ENCODE results near the gene MED25. TPM values are rescaled to one million over a fixed set of nuclear protein-coding genes. Genes with fewer than 3 reads are reported as not detected.
A peak's percentile ranks its signal among the peaks of the same experiment; 100 is the strongest.

The MED25 gene
- total and polyA plus RNA-seq, 2 of the 8 experiments (the other 6 are each of a cell fraction or from before 2014, with no cell fraction given): 21.6 to 71.4 TPM

- Histone ChIP-seq H4K8ac (ENCODE audit: extremely low read depth, insufficient read depth, low read length) (peak overlapping the region; percentile 99; the same call in 1 of the 2 replicates), H3K79me2 (ENCODE audit: control insufficient read depth in 1 of 2, insufficient read depth in 2 of 2, low read length in 2 of 2) (peaks cover 0 to 30% of the 10 kb centered on the region in 2 experiments; a peak in 2 of 4 replicates), H4K20me1 (replicated peaks in 1 of 2; ENCODE audit: control insufficient read depth in 1 of 2, insufficient read depth in 2 of 2, low read length in 2 of 2) (peaks cover 5 to 7% of the 10 kb centered on the region in 2 experiments), H3K36me3 (ENCODE audit: control insufficient read depth in 2 of 4, insufficient read depth in 4 of 4, low read length in 3 of 4) (peaks cover 5 to 22% (median 18%) of the 10 kb centered on the region in 4 experiments), H2BK12ac (ENCODE audit: low read depth, low read length) (peak overlapping the region; percentile 99), H3K27ac (ENCODE audit: low read depth, low read length) (peak overlapping the region; percentile 99), H2BK5ac (ENCODE audit: low read depth, low read length) (peak overlapping the region; percentile 100), H2BK20ac (ENCODE audit: low read length) (0 out of 2 replicates have a peak overlapping the region, but pooled peaks have one; percentile 87), H4K91ac (replicated peaks; ENCODE audit: insufficient read length, low read length) (peak overlapping the region; percentile 97), H2BK15ac (ENCODE audit: low read length) (peak overlapping the region; percentile 97; the same call in 1 of the 2 replicates), H2BK120ac (replicated peaks; ENCODE audit: low read depth, low read length) (peak overlapping the region; percentile 44), H3K18ac (ENCODE audit: extremely low read depth, low read length) (peak overlapping the region; percentile 94), H3K56ac (replicated peaks; ENCODE audit: insufficient read length, low read depth, low read length) (peak overlapping the region; percentile 93), H3K4me3 (ENCODE audit: extremely low read depth in 1 of 4, insufficient read depth in 2 of 4, low read depth in 3 of 4, low read length in 4 of 4) (peak overlapping the region; percentile 90 to 95 (median 92)), H2AFZ (ENCODE audit: low read length) (peak overlapping the region; percentile 98), H3K9me3 (ENCODE audit: insufficient read depth in 2 of 2, low read depth in 1 of 2, low read length in 1 of 2) (no peaks in the 10 kb centered on the region), H3K23ac (ENCODE audit: insufficient read length) (no peak overlapping the region), H3K9ac (replicated peaks in 1 of 4; ENCODE audit: extremely low read depth in 1 of 4, low read depth in 3 of 4, low read length in 3 of 4) (peak overlapping the region; percentile 94 to 99 (median 98)), H3K27me3 (replicated peaks in 1 of 4; ENCODE audit: control insufficient read depth in 3 of 4, extremely low read depth in 1 of 4, insufficient read depth in 3 of 4, low read length in 3 of 4) (no peaks in the 10 kb centered on the region), H2AK5ac (ENCODE audit: low read depth, low read length) (peak overlapping the region; percentile 86; the same call in 1 of the 2 replicates), H3K23me2 (ENCODE audit: low read depth, low read length) (peaks cover 16% of the 10 kb centered on the region), H3K79me1 (ENCODE audit: low read depth, low read length) (peaks cover 19% of the 10 kb centered on the region), H4K5ac (ENCODE audit: insufficient read length, low read depth, low read length) (peak overlapping the region; percentile 97), H3K4me1 (replicated peaks in 1 of 4; ENCODE audit: control insufficient read depth in 3 of 4, insufficient read depth in 4 of 4, low read length in 3 of 4) (peaks cover 0 to 13% (median 7%) of the 10 kb centered on the region in 4 experiments; a peak in 6 of 7 replicates), H3K4me2 (ENCODE audit: insufficient read depth in 1 of 2, low read depth in 2 of 2, low read length in 2 of 2) (peak overlapping the region; percentile 90 to 92), H3K4ac (replicated peaks; ENCODE audit: insufficient read length, low read depth, low read length) (peak overlapping the region; percentile 89), H3K14ac (ENCODE audit: insufficient read length) (no peak overlapping the region)
- DNase-seq (ENCODE audit: low read depth in 1 of 2, low spot score in 2 of 2) (peak; percentile 95 to 96), FAIRE-seq (no peak)
- ChIA-PET POLR2A (ENCODE audit: partially characterized antibody) (interaction anchor here (0.8 to 6.2 kb wide), 21 partner anchors 10 to 377 kb away, joined by 3 to 76 read pairs (median 5); partner anchors contain the start of genes ATF5, CPT1C, MED25 and NUP62), CTCF (ENCODE audit: partially characterized antibody) (interaction anchor here (0.6 to 1.8 kb wide), 3 partner anchors 11 to 14 kb away, joined by 3 to 6 read pairs (median 3); no protein-coding TSS in a partner anchor)
- whole genome bisulfite sequencing, 2 experiments (ENCODE audit: extremely low coverage in 1 of 2, insufficient coverage in 1 of 2, insufficient read length in 1 of 2, insufficient replicate concordance in 2 of 2, low coverage in 1 of 2, low lambda C conversion rate in 2 of 2, missing lambda C conversion rate in 1 of 2): 2% methylated on average over 40 of the region's 46 CpGs; no CpG with 5 or more reads in 1 of the 2 experiments
- TF ChIP-seq JUND (IDR thresholded peaks at IDR 0.05; ENCODE audit: low read length) (peak; percentile 31; the same call in 1 of the 2 replicates), USF2 (IDR thresholded peaks at IDR 0.05; ENCODE audit: low read length) (peak; percentile 39), EGR1 (IDR thresholded peaks at IDR 0.05; ENCODE audit: borderline replicate concordance, low read depth, low read length) (no peak), CEBPB (IDR thresholded peaks at IDR 0.05; ENCODE audit: low read depth, low read length) (peak; percentile 77), CREB1 (IDR thresholded peaks at IDR 0.05) (peak; percentile 95), SIX5 (IDR thresholded peaks at IDR 0.05; ENCODE audit: low read depth, low read length) (peak; percentile 81), KDM5A (IDR thresholded peaks at IDR 0.05; ENCODE audit: low read length) (peak; percentile 92), E2F6 (IDR thresholded peaks at IDR 0.05) (peak; percentile 31; the same call in 1 of the 2 replicates), KDM4A (IDR thresholded peaks at IDR 0.05; ENCODE audit: low read depth, low read length, severe bottlenecking) (peak; percentile 21), POLR2A (IDR thresholded peaks at IDR 0.05; ENCODE audit: control extremely low read depth in 1 of 2, low read depth in 2 of 2, low read length in 2 of 2) (peak in 1 of 2 experiments; percentile 87; a peak in 2 of 3 replicates), TBP (IDR thresholded peaks at IDR 0.05; ENCODE audit: low read depth, low read length) (peak; percentile 77)
Measured at GRCh38 chr19:49876422-49877019, 58.4 kb downstream of the MED25 start.
